Measurements from ENCODE around the gene CCR2.

The CCR2 gene

GRCh38 chr3:46356909-46357308 is 3.0 kb downstream of the CCR2 start:
- no peak for TF ChIP-seq Cebpa-rat (IDR thresholded peaks at IDR 0.05)

GRCh38 chr3:46358466-46358865 is 4.6 kb downstream of the CCR2 start:
- Histone ChIP-seq H3K4me3 (no peak overlapping the region), H3K9ac (no peak overlapping the region), H3K27ac (no peak overlapping the region), H3K4me2 (peak overlapping the region in 2 of 11 experiments; percentile 75 to 86; a peak in 3 of 22 replicates), H3K27me3 (no peaks in the 10 kb centered on the region), H3K36me3 (peaks cover 0 to 17% (median 0%) of the 10 kb centered on the region in 11 experiments; a peak in 6 of 22 replicates), H3K9me3 (replicated peaks in 1 of 11) (no peaks in the 10 kb centered on the region), H4K20me1 (no peaks in the 10 kb centered on the region; a peak in 1 of 22 replicates), H3K4me1 (peaks cover 15 to 91% (median 44%) of the 10 kb centered on the region in 10 experiments)
- TF ChIP-seq Cebpa-rat (IDR thresholded peaks at IDR 0.05): no peak

More at GRCh38 chr3:46356909-46357308, 3.0 kb downstream of the CCR2 start:
- Histone ChIP-seq H3K4me1 (peaks cover 18 to 91% (median 45%) of the 10 kb centered on the region in 10 experiments), H3K9ac (no peak overlapping the region), H3K4me3 (no peak overlapping the region), H3K27me3 (no peaks in the 10 kb centered on the region), H3K4me2 (peak overlapping the region in 4 of 11 experiments; percentile 18 to 92 (median 86); a peak in 6 of 22 replicates), H3K9me3 (replicated peaks in 1 of 11) (no peaks in the 10 kb centered on the region), H3K36me3 (peaks cover 0 to 9% (median 0%) of the 10 kb centered on the region in 11 experiments; a peak in 4 of 22 replicates), H4K20me1 (no peaks in the 10 kb centered on the region), H3K27ac (no peak overlapping the region)

- H3K4me1 ChIP-seq: peaks cover 7 to 86% (median 31%) of the 10 kb centered on the region in 10 experiments; a peak in 17 of 20 replicates
- no peaks in the 10 kb centered on the region for H3K27me3 ChIP-seq
- H3K4me3 ChIP-seq: no peak overlapping the region
These were observed 6.0 kb downstream of the CCR2 start for GRCh38 chr3:46359733-46360493.

GRCh38 chr3:46360907-46361306 is 7.0 kb downstream of the CCR2 start:
- H3K4me3 ChIP-seq: no peak overlapping the region
- no peaks in the 10 kb centered on the region for H3K27me3 ChIP-seq
- H3K9ac ChIP-seq: 0 out of 22 replicates have a peak overlapping the region, but pooled peaks of 1 of the 11 experiments have one; percentile 58
- no peaks in the 10 kb centered on the region; a peak in 1 of 22 replicates for H4K20me1 ChIP-seq
- TF ChIP-seq Cebpa-rat (IDR thresholded peaks at IDR 0.05): no peak
- peaks cover 0 to 10% (median 0%) of the 10 kb centered on the region in 11 experiments; a peak in 2 of 22 replicates for H3K9me3 ChIP-seq (replicated peaks in 1 of 11)
- peak overlapping the region in 6 of 11 experiments; percentile 11 to 86 (median 74); a peak in 11 of 22 replicates for H3K4me2 ChIP-seq
- peaks cover 0 to 41% (median 0%) of the 10 kb centered on the region in 11 experiments; a peak in 7 of 22 replicates for H3K36me3 ChIP-seq
- peaks cover 7 to 86% (median 30%) of the 10 kb centered on the region in 10 experiments; a peak in 17 of 20 replicates for H3K4me1 ChIP-seq
- peak overlapping the region in 5 of 11 experiments; percentile 23 to 70 (median 35); a peak in 8 of 22 replicates for H3K27ac ChIP-seq

More at GRCh38 chr3:46359733-46360493, 6.0 kb downstream of the CCR2 start:
- Histone ChIP-seq H3K4me2 (peak overlapping the region in 7 of 11 experiments; percentile 5 to 86 (median 72); a peak in 13 of 22 replicates), H4K20me1 (no peaks in the 10 kb centered on the region; a peak in 1 of 22 replicates), H3K36me3 (peaks cover 0 to 31% (median 0%) of the 10 kb centered on the region in 11 experiments; a peak in 7 of 22 replicates), H3K9ac (peak overlapping the region in 3 of 11 experiments; percentile 3 to 43 (median 32); a peak in 4 of 22 replicates), H3K27ac (peak overlapping the region in 7 of 11 experiments; percentile 19 to 70 (median 42); a peak in 11 of 22 replicates), H3K9me3 (replicated peaks in 1 of 11) (0 out of 22 replicates have a peak, but pooled peaks cover 0 to under 1% (median 0%) of the 10 kb centered on the region in 11 experiments)
- TF ChIP-seq Cebpa-rat (IDR thresholded peaks at IDR 0.05): no peak

- Histone ChIP-seq H3K9me3 (replicated peaks in 1 of 11) (peaks cover 0 to 17% (median 0%) of the 10 kb centered on the region in 11 experiments; a peak in 2 of 22 replicates), H4K20me1 (no peaks in the 10 kb centered on the region; a peak in 1 of 22 replicates), H3K36me3 (peaks cover 0 to 49% (median 0%) of the 10 kb centered on the region in 11 experiments; a peak in 7 of 22 replicates), H3K4me1 (peaks cover 7 to 86% (median 32%) of the 10 kb centered on the region in 10 experiments; a peak in 17 of 20 replicates), H3K4me2 (peak overlapping the region in 7 of 11 experiments; percentile 29 to 86 (median 72); a peak in 14 of 22 replicates), H3K27me3 (no peaks in the 10 kb centered on the region), H3K4me3 (no peak overlapping the region), H3K9ac (peak overlapping the region in 5 of 11 experiments; percentile 30 to 58 (median 54); a peak in 8 of 22 replicates), H3K27ac (peak overlapping the region in 5 of 11 experiments; percentile 23 to 70 (median 60); a peak in 9 of 22 replicates)
- TF ChIP-seq Cebpa-rat (IDR thresholded peaks at IDR 0.05): peak in 4 of 11 experiments; percentile 22 to 72 (median 56); a peak in 3 of 22 replicates
These were observed 7.7 kb downstream of the CCR2 start for GRCh38 chr3:46361408-46362283.

DNA sequence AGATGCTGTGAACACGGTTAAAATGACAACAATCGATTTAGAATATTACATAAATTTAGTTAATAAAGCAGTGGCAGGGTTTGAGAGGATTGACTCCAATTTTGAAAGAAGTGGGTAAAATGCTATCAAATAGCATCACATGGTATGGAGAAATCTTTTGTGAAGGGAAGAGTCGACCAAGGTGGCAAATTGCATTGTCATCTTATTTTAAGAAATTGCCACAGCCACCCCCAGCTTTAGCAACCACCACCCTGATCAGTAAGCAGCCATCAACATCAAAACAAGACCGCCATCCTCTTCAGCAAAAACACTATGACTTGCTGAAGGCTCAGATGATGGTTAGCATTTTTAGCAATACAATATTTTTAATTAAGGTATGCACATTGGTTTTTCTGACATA is 11.1 kb downstream of the CCR2 start:
- Histone ChIP-seq H3K4me1 (peaks cover 2 to 97% (median 37%) of the 10 kb centered on the region in 10 experiments; a peak in 16 of 20 replicates), H3K9me3 (replicated peaks in 1 of 11) (peaks cover 0 to 18% (median 0%) of the 10 kb centered on the region in 11 experiments; a peak in 2 of 22 replicates), H3K4me3 (no peak overlapping the region), H3K9ac (no peak overlapping the region), H4K20me1 (no peaks in the 10 kb centered on the region; a peak in 1 of 22 replicates), H3K36me3 (peaks cover 0 to 61% (median 0%) of the 10 kb centered on the region in 11 experiments; a peak in 5 of 22 replicates), H3K4me2 (peak overlapping the region in 3 of 11 experiments; percentile 42 to 96 (median 89); a peak in 5 of 22 replicates), H3K27me3 (no peaks in the 10 kb centered on the region), H3K27ac (peak overlapping the region in 3 of 11 experiments; percentile 15 to 35 (median 29); a peak in 1 of 22 replicates)
- TF ChIP-seq Cebpa-rat (IDR thresholded peaks at IDR 0.05): no peak

GRCh38 chr3:46365737-46366524 is 12.0 kb downstream of the CCR2 start:
- no peak for TF ChIP-seq Cebpa-rat (IDR thresholded peaks at IDR 0.05)
- Histone ChIP-seq H3K4me1 (peaks cover 0 to 88% (median 37%) of the 10 kb centered on the region in 10 experiments; a peak in 17 of 20 replicates), H3K9ac (no peak overlapping the region), H3K4me3 (no peak overlapping the region), H3K4me2 (peak overlapping the region in 4 of 11 experiments; percentile 18 to 96 (median 87); a peak in 7 of 22 replicates), H3K36me3 (peaks cover 0 to 61% (median 0%) of the 10 kb centered on the region in 11 experiments; a peak in 5 of 22 replicates), H3K9me3 (replicated peaks in 1 of 11) (peaks cover 0 to 18% (median 0%) of the 10 kb centered on the region in 11 experiments; a peak in 2 of 22 replicates), H3K27ac (peak overlapping the region in 3 of 11 experiments; percentile 25 to 35 (median 29); a peak in 4 of 22 replicates), H3K27me3 (no peaks in the 10 kb centered on the region), H4K20me1 (no peaks in the 10 kb centered on the region; a peak in 1 of 22 replicates)

All from BLaER1 treated with 17β-estradiol and CSF1 and Interleukin-3, amounts not matched to agents 10 nM and 100 nM (cell line).